Measurements from ENCODE around the gene DLG1.

DNA sequence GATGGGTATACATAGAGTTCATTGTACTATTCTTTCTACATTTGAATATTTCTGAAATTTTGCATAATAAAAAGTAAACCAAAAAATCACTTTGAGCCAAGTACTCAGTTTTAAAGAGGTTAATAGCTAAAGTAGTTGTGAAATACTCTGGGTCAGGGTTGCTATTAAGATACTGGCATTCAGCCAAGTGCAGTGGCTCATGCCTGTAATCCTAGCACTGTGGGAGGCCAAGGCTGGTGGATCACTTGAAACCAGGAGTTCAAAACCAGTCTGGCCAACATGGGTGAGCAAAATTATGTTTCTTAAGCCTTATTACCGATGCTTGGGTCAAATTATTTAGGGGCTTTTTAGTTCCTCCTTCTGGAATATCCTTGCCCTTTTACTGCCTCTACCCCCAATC, 146.8 kb downstream of the DLG1 start:
- TF ChIP-seq E2F8 (IDR thresholded peaks at IDR 0.05; ENCODE audit: low read depth, partially characterized antibody) (no peak), NRF1 (conservative IDR thresholded peaks at IDR 0.05 in 1 of 2, IDR thresholded peaks at IDR 0.05 in 1 of 2) (no peak), ZNF79 (CRISPR knock-in tag; IDR thresholded peaks at IDR 0.05; ENCODE audit: low read depth) (no peak), LEF1 (IDR thresholded peaks at IDR 0.05) (no peak)
- TF ChIP-seq, protein P1, sequence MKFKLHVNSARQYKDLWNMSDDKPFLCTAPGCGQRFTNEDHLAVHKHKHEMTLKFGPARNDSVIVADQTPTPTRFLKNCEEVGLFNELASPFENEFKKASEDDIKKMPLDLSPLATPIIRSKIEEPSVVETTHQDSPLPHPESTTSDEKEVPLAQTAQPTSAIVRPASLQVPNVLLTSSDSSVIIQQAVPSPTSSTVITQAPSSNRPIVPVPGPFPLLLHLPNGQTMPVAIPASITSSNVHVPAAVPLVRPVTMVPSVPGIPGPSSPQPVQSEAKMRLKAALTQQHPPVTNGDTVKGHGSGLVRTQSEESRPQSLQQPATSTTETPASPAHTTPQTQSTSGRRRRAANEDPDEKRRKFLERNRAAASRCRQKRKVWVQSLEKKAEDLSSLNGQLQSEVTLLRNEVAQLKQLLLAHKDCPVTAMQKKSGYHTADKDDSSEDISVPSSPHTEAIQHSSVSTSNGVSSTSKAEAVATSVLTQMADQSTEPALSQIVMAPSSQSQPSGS (CRISPR knock-in tag; IDR thresholded peaks at IDR 0.05) = no peak
- TF ChIP-seq, protein P2, sequence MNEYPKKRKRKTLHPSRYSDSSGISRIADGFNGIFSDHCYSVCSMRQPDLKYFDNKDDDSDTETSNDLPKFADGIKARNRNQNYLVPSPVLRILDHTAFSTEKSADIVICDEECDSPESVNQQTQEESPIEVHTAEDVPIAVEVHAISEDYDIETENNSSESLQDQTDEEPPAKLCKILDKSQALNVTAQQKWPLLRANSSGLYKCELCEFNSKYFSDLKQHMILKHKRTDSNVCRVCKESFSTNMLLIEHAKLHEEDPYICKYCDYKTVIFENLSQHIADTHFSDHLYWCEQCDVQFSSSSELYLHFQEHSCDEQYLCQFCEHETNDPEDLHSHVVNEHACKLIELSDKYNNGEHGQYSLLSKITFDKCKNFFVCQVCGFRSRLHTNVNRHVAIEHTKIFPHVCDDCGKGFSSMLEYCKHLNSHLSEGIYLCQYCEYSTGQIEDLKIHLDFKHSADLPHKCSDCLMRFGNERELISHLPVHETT (CRISPR knock-in tag; conservative IDR thresholded peaks at IDR 0.05 in 1 of 2, IDR thresholded peaks at IDR 0.05 in 1 of 2) = no peak
- TF ChIP-seq, protein P3, sequence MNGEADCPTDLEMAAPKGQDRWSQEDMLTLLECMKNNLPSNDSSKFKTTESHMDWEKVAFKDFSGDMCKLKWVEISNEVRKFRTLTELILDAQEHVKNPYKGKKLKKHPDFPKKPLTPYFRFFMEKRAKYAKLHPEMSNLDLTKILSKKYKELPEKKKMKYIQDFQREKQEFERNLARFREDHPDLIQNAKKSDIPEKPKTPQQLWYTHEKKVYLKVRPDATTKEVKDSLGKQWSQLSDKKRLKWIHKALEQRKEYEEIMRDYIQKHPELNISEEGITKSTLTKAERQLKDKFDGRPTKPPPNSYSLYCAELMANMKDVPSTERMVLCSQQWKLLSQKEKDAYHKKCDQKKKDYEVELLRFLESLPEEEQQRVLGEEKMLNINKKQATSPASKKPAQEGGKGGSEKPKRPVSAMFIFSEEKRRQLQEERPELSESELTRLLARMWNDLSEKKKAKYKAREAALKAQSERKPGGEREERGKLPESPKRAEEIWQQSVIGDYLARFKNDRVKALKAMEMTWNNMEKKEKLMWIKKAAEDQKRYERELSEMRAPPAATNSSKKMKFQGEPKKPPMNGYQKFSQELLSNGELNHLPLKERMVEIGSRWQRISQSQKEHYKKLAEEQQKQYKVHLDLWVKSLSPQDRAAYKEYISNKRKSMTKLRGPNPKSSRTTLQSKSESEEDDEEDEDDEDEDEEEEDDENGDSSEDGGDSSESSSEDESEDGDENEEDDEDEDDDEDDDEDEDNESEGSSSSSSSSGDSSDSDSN (IDR thresholded peaks at IDR 0.05; ENCODE audit: borderline replicate concordance in 1 of 2, low read depth in 2 of 2, low read length in 2 of 2) = no peak
